Progenitor cell of endocrine pancreas (in vitro differentiated cells): ENCODE measurements around the gene OPHN1. TPM values are rescaled to one million over a fixed set of nuclear protein-coding genes. Genes with fewer than 3 reads are reported as not detected.
A peak's percentile ranks its signal among the peaks of the same experiment; 100 is the strongest.

Experiments
- DNase-seq: peaks from one replicate; pipeline ENCODE4 v3.0.0; 2021; ENCODE audit warnings: low spot score; ENCODE audit not compliant: unreplicated experiment
- H3K27ac Mint-ChIP-seq: 2 replicates; pipeline ENCODE4 v1.8.0; 2021; ENCODE audit warnings: mild to moderate bottlenecking, moderate library complexity, mixed read lengths
- H3K27me3 Mint-ChIP-seq: 2 replicates; pipeline ENCODE4 v1.8.0; 2021; ENCODE audit warnings: mixed read lengths
- H3K36me3 Mint-ChIP-seq: 2 replicates; pipeline ENCODE4 v1.8.0; 2022; ENCODE audit warnings: mixed read lengths; ENCODE audit not compliant: insufficient read depth
- H3K4me1 Mint-ChIP-seq: 2 replicates; pipeline ENCODE4 v1.8.0; 2021; ENCODE audit warnings: low read depth, mixed read lengths
- H3K4me3 Mint-ChIP-seq: 2 replicates; pipeline ENCODE4 v1.8.0; 2021; ENCODE audit warnings: low read depth, mild to moderate bottlenecking, moderate library complexity, mixed read lengths
- H3K9me3 Mint-ChIP-seq: 2 replicates; pipeline ENCODE4 v1.8.0; 2021; ENCODE audit warnings: low read depth, mixed read lengths
- CTCF ChIP-seq: fragments of 200-600 bp; sonication (generic); IDR thresholded peaks from one replicate; pipeline ENCODE4 v1.5.0; 2021; ENCODE audit warnings: antibody characterized with exemption, mild to moderate bottlenecking; ENCODE audit not compliant: unreplicated experiment
- total RNA-seq: library from RNA; stranded (reverse); gene quantifications from 2 replicates; pipeline ENCODE4 v1.2.1, GENCODE V29; 2021

The OPHN1 gene
- total RNA-seq, 1 donor from 2014 or later: 7.2 TPM

DNA sequence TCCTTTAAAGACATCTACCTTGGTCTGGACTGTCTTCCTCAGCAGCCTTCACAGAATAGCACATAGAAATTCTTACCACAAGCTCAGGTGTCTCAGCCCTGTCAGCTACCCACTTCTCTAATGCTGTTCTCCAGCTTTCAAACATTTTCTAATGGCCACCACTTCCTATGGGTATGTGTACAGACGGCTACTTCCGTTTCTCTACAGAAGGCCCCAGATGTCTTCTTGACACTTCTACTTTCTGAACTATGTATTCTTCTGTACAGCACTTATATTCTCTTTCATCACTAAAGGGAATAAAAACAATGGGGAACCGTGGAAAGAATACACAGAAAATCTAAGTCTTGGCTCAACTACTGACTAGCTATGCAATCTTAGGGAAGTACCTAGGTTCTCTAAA, 13.3 kb downstream of the OPHN1 start:
- Mint-ChIP-seq H3K36me3 (peaks cover 4% of the 10 kb centered on the region), H3K4me3 (no peak overlapping the region), H3K9me3 (peaks cover 21% of the 10 kb centered on the region), H3K27ac (no peak overlapping the region), H3K27me3 (no peaks in the 10 kb centered on the region), H3K4me1 (no peaks in the 10 kb centered on the region)
- no peak for TF ChIP-seq CTCF
- no peak for DNase-seq

DNA sequence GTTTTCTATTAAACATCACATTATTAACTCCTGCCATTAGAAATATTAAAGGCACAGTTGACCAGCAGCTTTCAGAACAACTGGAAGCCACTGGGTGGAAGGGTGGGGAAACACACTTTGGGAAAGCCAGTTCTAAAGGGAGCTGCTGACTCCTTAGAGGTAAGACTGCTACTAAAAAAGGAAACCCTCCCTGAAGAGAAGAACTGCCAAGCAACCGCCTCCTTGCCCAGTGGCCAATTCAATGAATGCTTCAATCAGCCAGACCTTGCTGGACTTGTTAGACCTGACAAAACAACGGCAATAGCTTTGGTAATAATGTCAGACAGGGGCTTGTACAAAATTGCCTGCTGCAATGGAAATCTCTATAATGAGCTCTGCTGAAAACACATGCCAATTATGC, 15.6 kb downstream of the OPHN1 start:
- no peaks in the 10 kb centered on the region for H3K4me1 Mint-ChIP-seq
- peaks cover 4% of the 10 kb centered on the region for H3K36me3 Mint-ChIP-seq
- no peak for DNase-seq
- no peak for TF ChIP-seq CTCF
- H3K4me3 Mint-ChIP-seq: no peak overlapping the region
- peaks cover 23% of the 10 kb centered on the region for H3K9me3 Mint-ChIP-seq
- no peaks in the 10 kb centered on the region for H3K27me3 Mint-ChIP-seq
- H3K27ac Mint-ChIP-seq: peak overlapping the region; percentile 13

DNA sequence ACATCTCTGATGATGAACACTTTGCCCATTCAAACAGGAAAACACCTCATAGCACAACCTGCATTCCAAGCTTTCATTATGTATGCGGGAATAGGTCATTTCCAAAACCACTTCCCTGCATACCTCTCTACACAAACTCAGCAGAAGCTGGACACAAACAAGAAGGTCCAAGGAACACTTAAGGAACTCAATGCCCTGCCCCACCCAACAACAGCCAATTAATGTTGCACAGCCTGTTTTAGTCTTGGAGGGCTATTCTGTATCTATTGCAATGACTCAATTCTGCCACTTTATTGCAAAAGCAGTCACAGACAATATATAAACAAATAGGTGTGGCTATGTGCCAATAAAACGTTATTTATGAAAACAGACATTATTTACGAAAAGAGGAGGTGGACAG, 16.7 kb downstream of the OPHN1 start:
- Mint-ChIP-seq H3K4me3 (no peak overlapping the region), H3K27me3 (no peaks in the 10 kb centered on the region), H3K27ac (no peak overlapping the region), H3K36me3 (peaks cover 4% of the 10 kb centered on the region), H3K9me3 (peaks cover 19% of the 10 kb centered on the region), H3K4me1 (peaks cover 3% of the 10 kb centered on the region)
- DNase-seq: no peak
- no peak for TF ChIP-seq CTCF

DNA sequence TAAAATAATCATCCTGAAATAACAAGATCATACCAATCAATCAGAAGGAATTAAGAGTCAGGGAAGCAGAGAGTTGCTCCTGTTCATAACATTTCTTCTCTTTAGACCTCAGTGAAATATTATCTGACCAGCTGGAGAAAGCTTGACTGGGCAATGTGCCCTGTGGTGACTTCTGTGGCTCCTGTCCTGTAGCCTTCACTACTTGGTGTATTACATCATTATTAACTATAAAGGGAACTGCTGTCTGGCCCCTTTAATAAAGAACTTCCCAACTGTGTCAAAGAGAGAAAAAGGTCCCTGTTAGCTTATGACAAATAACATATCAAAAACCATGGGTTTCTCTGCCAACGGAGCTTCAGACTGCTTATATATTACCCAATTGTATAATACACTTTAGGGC, 18.0 kb downstream of the OPHN1 start:
- Mint-ChIP-seq H3K9me3 (peaks cover 16% of the 10 kb centered on the region), H3K27me3 (no peaks in the 10 kb centered on the region), H3K36me3 (peaks cover 2% of the 10 kb centered on the region), H3K4me1 (peaks cover 3% of the 10 kb centered on the region), H3K27ac (no peak overlapping the region), H3K4me3 (no peak overlapping the region)
- DNase-seq: no peak
- TF ChIP-seq CTCF: no peak

DNA sequence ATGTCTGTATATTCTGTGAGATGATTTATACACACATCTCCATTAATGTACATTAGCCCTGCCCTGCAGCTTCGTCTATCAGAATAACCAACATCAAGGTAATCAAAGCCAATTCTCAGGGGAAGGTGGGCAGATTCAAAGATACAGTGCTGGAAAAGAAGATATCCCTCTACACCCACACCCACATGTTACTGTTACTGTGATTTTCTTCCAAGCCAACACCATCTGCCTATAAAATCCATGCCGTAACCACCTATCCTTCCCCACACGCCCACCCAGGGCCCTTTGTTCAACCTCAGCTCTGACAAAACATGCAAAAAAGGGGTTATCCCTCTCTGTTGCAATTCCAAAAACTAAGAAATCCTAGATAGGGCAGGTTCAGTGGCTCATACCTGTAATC, 20.0 kb downstream of the OPHN1 start:
- Mint-ChIP-seq H3K4me1 (peaks cover 3% of the 10 kb centered on the region), H3K27me3 (no peaks in the 10 kb centered on the region), H3K4me3 (no peak overlapping the region), H3K9me3 (peaks cover 15% of the 10 kb centered on the region), H3K27ac (no peak overlapping the region), H3K36me3 (no peaks in the 10 kb centered on the region)
- no peak for DNase-seq
- no peak for TF ChIP-seq CTCF

DNA sequence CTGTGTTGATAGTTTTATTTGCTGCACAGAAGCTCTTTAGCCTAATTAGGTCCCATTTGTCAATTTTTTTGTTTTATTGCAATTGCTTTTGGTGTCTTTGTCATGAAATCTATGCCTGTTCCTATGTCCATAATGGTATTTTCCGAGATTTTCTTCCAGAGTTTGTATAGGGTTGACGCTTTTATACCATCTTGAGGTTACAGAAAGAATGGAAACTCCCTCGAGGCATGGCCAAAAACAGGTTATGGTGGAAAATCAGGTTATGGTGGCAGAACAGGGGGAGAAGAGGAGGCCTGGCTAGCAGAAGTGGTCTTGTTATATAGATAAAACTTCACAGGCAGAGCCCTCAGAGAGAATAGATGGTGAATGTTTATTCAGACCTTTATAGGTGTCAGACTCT, 21.6 kb downstream of the OPHN1 start:
- H3K4me1 Mint-ChIP-seq: peaks cover 3% of the 10 kb centered on the region
- no peak overlapping the region for H3K4me3 Mint-ChIP-seq
- H3K9me3 Mint-ChIP-seq: peaks cover 15% of the 10 kb centered on the region
- no peak for DNase-seq
- H3K36me3 Mint-ChIP-seq: no peaks in the 10 kb centered on the region
- no peaks in the 10 kb centered on the region for H3K27me3 Mint-ChIP-seq
- no peak overlapping the region for H3K27ac Mint-ChIP-seq
- no peak for TF ChIP-seq CTCF
